HepG2 (cell line): ENCODE results near the gene BCORL1. TPM values are rescaled to one million over a fixed set of nuclear protein-coding genes. Genes with fewer than 3 reads are reported as not detected.

Experiments
- ATAC-seq: fragments of 200-7000 bp; cut with Tn5 transposase; 3 replicates; pipeline ENCODE4 v1.9.1; 2020; ENCODE audit warnings: mild to moderate bottlenecking, moderate library complexity
- BruUV-seq: library from RNA; stranded (reverse); fragments of 400-500 nt; replicated peaks from 2 replicates; lab custom pipeline; 2021; lab: Mats Ljungman, UMichigan
- CTCF ChIA-PET: fragments of 300-600 bp; formaldehyde crosslinking; extraction: SDS; loops from one replicate; lab custom pipeline; 2021; ENCODE audit warnings: low total read pairs, inconsistent platforms, low intra/inter-chr PET ratio; lab: Yijun Ruan, JAX
- POLR2A ChIA-PET: fragments of 350-600 bp; sonication (Branson Sonifier 250); formaldehyde crosslinking; loops from one replicate; lab custom pipeline; 2020; ENCODE audit warnings: antibody characterized with exemption, inconsistent platforms; lab: Yijun Ruan, JAX
- DNase-seq: peaks from one replicate; pipeline ENCODE4 v3.0.0-alpha.2; 2015; ENCODE audit warnings: low spot score
- FAIRE-seq: peaks from 3 replicates; lab custom pipeline; 2011; peaks lifted over from hg19 to GRCh38; lab: Jason Lieb, UNC
- H2AFZ ChIP-seq: one replicate; pipeline ENCODE4 v1.6.1; 2011; ENCODE audit warnings: low read length, inconsistent platforms
- H3K27ac ChIP-seq: fragments of 300-600 bp; 3 replicates; pipeline ENCODE4 v1.8.0; 2011; ENCODE audit warnings: mixed run types, mild to moderate bottlenecking, mixed read lengths, low read length, inconsistent platforms; ENCODE audit not compliant: insufficient read depth; ENCODE audit errors: extremely low read length
- H3K27me3 ChIP-seq, 2 experiments: fragments of 200-600 bp in 1 of 2; 2 replicates in 1 of 2; 3 replicates in 1 of 2; pipeline versions ENCODE4 v1.6.0 to v1.8.0; 2011; ENCODE audit warnings: low read length in 2 of 2, mild to moderate bottlenecking in 2 of 2, moderate library complexity in 2 of 2, inconsistent platforms in 1 of 2; ENCODE audit not compliant: insufficient read depth in 2 of 2, control insufficient read depth in 1 of 2
- H3K36me3 ChIP-seq, 2 experiments: fragments of 200-600 bp in 1 of 2; replicated peaks in 1 of 2; 2 replicates in 1 of 2; 3 replicates in 1 of 2; pipeline versions ENCODE4 v1.5.1 to v1.8.0; 2011; ENCODE audit warnings: low read length in 2 of 2, inconsistent platforms in 1 of 2; ENCODE audit not compliant: insufficient read depth in 2 of 2, control insufficient read depth in 1 of 2
- H3K4me1 ChIP-seq: 2 replicates; pipeline ENCODE4 v1.5.1; 2012; ENCODE audit warnings: low read length, inconsistent platforms; ENCODE audit not compliant: insufficient read depth
- H3K4me2 ChIP-seq: 2 replicates; pipeline ENCODE4 v1.6.0; 2011; ENCODE audit warnings: low read depth, low read length, inconsistent platforms
- H3K4me3 ChIP-seq, 3 experiments: fragments of 200-600 bp in 1 of 3; sonication (generic), shearing (Covaris generic) in 1 of 3; replicated peaks in 1 of 3; 2 replicates each; pipeline ENCODE4 v1.5.1; 2011 to 2016; ENCODE audit warnings: low read length in 3 of 3, inconsistent platforms in 2 of 3, low read depth in 2 of 3, mild to moderate bottlenecking in 2 of 3, control low read depth in 1 of 3, mixed read lengths in 1 of 3; ENCODE audit not compliant: insufficient read depth in 1 of 3
- H3K79me2 ChIP-seq: one replicate; pipeline ENCODE4 v1.6.1; 2011; ENCODE audit warnings: low read length, inconsistent platforms; ENCODE audit not compliant: insufficient read depth
- H3K9ac ChIP-seq: 2 replicates; pipeline ENCODE4 v1.6.0; 2011; ENCODE audit warnings: mild to moderate bottlenecking, low read depth, low read length, inconsistent platforms; ENCODE audit not compliant: insufficient read depth
- H3K9me3 ChIP-seq: 2 replicates; pipeline ENCODE4 v1.5.1; 2012; ENCODE audit warnings: mild to moderate bottlenecking, low read length
- H4K20me1 ChIP-seq: 2 replicates; pipeline ENCODE4 v1.6.0; 2011; ENCODE audit warnings: inconsistent platforms, mild to moderate bottlenecking, low read length, moderate library complexity; ENCODE audit not compliant: insufficient read depth
- CBX1 ChIP-seq: IDR thresholded peaks from one replicate; pipeline ENCODE4 v1.6.1; 2016; ENCODE audit warnings: antibody characterized with exemption, low read depth
- FOXK1 ChIP-seq: sonication (generic); formaldehyde crosslinking; IDR thresholded peaks from 2 replicates; pipeline ENCODE4 v1.4.0; 2020; ENCODE audit warnings: low read depth, missing genetic modification reagents, borderline replicate concordance
- HBP1 ChIP-seq: IDR thresholded peaks from 2 replicates; pipeline ENCODE4 v1.6.1; 2016; ENCODE audit warnings: low read depth, control low read depth
- IRF9 ChIP-seq: sonication (generic); formaldehyde crosslinking; IDR thresholded peaks from 2 replicates; pipeline ENCODE4 v1.8.0; 2022; ENCODE audit warnings: missing genetic modification reagents, mild to moderate bottlenecking, borderline replicate concordance
- MED13 ChIP-seq: sonication (generic); formaldehyde crosslinking; IDR thresholded peaks from 2 replicates; pipeline ENCODE4 v1.5.0; 2020; ENCODE audit warnings: missing genetic modification reagents
- RBM22 ChIP-seq: fragments of 200-400 bp; formaldehyde crosslinking; optimal IDR thresholded peaks from 2 replicates; pipeline ENCODE3; 2017; ENCODE audit warnings: mild to moderate bottlenecking, low read length, moderate library complexity
- ZBTB2 ChIP-seq: sonication (generic); formaldehyde crosslinking; IDR thresholded peaks from 2 replicates; pipeline ENCODE4 v1.8.0; 2022; ENCODE audit warnings: low read depth, missing genetic modification reagents
- ZBTB7A ChIP-seq: sonication (generic); formaldehyde crosslinking; IDR thresholded peaks from 2 replicates; pipeline ENCODE4 v1.8.0; 2022; ENCODE audit warnings: mild to moderate bottlenecking, missing genetic modification reagents
- ZFP37 ChIP-seq: sonication (generic); formaldehyde crosslinking; IDR thresholded peaks from 2 replicates; pipeline ENCODE4 v1.4.0; 2020; ENCODE audit warnings: missing genetic modification reagents, borderline replicate concordance
- ZKSCAN1 ChIP-seq: fragments of 150-350 bp; IDR thresholded peaks from 2 replicates; pipeline ENCODE4 v1.6.1; 2014; ENCODE audit warnings: low read length
- ZNF160 ChIP-seq: sonication (generic); formaldehyde crosslinking; IDR thresholded peaks from 2 replicates; pipeline ENCODE4 v1.8.0; 2022; ENCODE audit warnings: mild to moderate bottlenecking, inconsistent platforms, missing genetic modification reagents
- ZNF766 ChIP-seq: sonication (generic); formaldehyde crosslinking; IDR thresholded peaks from 2 replicates; pipeline ENCODE4 v1.5.0; 2020; ENCODE audit warnings: missing genetic modification reagents, borderline replicate concordance
- ZNF790 ChIP-seq: sonication (generic); formaldehyde crosslinking; IDR thresholded peaks from 2 replicates; pipeline ENCODE4 v1.8.0; 2022; ENCODE audit warnings: missing genetic modification reagents, mild to moderate bottlenecking, borderline replicate concordance
- WGBS: methylation state at CpG from one replicate; pipeline ENCODE4 v1.1.6; 2017; ENCODE audit warnings: low lambda C conversion rate; 5-methylcytosine and 5-hydroxymethylcytosine counted together
- in situ Hi-C: cut with HindIII; loops from 2 replicates; pipeline ENCODE4 v1.10.0; 2017; ENCODE audit warnings: low pct_unique_long_range_greater_than_20kb; ENCODE audit not compliant: extremely low pct_ligation_motif_present
- intact Hi-C: fragments of 100-400 bp; cut with micrococcal nuclease; formaldehyde crosslinking; loops from one replicate; pipeline ENCODE4 v1.10.0; 2022; ENCODE audit not compliant: unreplicated experiment
- polyA plus RNA-seq, 8 experiments: library from polyadenylated mRNA; depleted of rRNA in 3 of 8; stranded (reverse) in 7 of 8; unstranded in 1 of 8; fragments of >200 nt; fragmentation: Illumina TruSeq in 4 of 8; extraction: Trizol in 4 of 8; gene quantifications; 2 replicates each; pipeline versions ENCODE4 v1.2.1 to v1.2.3, GENCODE V29; 2011 to 2016; ENCODE audit warnings: low read depth in 4 of 8, missing spikeins in 1 of 8, mixed read lengths in 1 of 8; ENCODE audit not compliant: insufficient read depth in 1 of 8
- total RNA-seq, 5 experiments: library from RNA; depleted of rRNA; stranded (reverse); fragments of >200 nt; fragmentation: Illumina TruSeq; extraction: Trizol; gene quantifications; 2 replicates each; pipeline ENCODE4 v1.2.3, GENCODE V29; 2016; ENCODE audit warnings: low read depth in 1 of 5

BCORL1 gene
- total and polyA plus RNA-seq, 2 of the 13 experiments (the other 11 are each of a cell fraction or from before 2014, with no cell fraction given): 0.67 to 1.4 TPM

GRCh38 chrX:129963729-129964128 is 18.7 kb upstream of the BCORL1 start:
- H3K27ac ChIP-seq: no peak overlapping the region
- no peak overlapping the region for H3K4me3 ChIP-seq
- no peaks in the 10 kb centered on the region for H3K36me3 ChIP-seq
- ATAC-seq: no peak
- ChIA-PET POLR2A (no interaction called here), CTCF (no interaction called here)
- no peaks in the 10 kb centered on the region for H3K9me3 ChIP-seq
- no peak for TF ChIP-seq ZNF766 (CRISPR knock-in tag)
- TF ChIP-seq ZNF790: no peak
- no peak for TF ChIP-seq ZKSCAN1
- no peak for TF ChIP-seq ZBTB2 (CRISPR knock-in tag)
- no peak for TF ChIP-seq FOXK1
- TF ChIP-seq MED13: no peak
- no peak for TF ChIP-seq ZFP37
- no peak for TF ChIP-seq HBP1 (CRISPR knock-in tag)
- TF ChIP-seq CBX1: no peak
- no peak for TF ChIP-seq ZNF160
- TF ChIP-seq RBM22: no peak
- no peak for TF ChIP-seq IRF9 (CRISPR knock-in tag)
- no peak for TF ChIP-seq ZBTB7A (CRISPR knock-in tag)
- H3K79me2 ChIP-seq: no peaks in the 10 kb centered on the region
- no peaks in the 10 kb centered on the region for H3K27me3 ChIP-seq
- FAIRE-seq: no peak
- no peak for DNase-seq
- H3K4me1 ChIP-seq: 0 out of 2 replicates have a peak, but pooled peaks cover 20% of the 10 kb centered on the region
- no peak overlapping the region for H3K9ac ChIP-seq
- in situ Hi-C loops: no loop called here
- H3K4me2 ChIP-seq: no peak overlapping the region
- WGBS: 55% methylated on average over 8 of the region's 8 CpGs
- BruUV-seq: no TSS peak
- H2AFZ ChIP-seq: no peak overlapping the region
- H4K20me1 ChIP-seq: no peaks in the 10 kb centered on the region
- intact Hi-C loops: no loop called here
